Activated T-cell treated with anti-CD3 and anti-CD28 coated beads, Interleukin-2, amount 50 U/mL, for 72 hours (primary cell): Measurements from ENCODE around the gene PTGR2. TPM values are rescaled to one million over a fixed set of nuclear protein-coding genes. Genes with fewer than 3 reads are reported as not detected.
"Not testable (repeated sequence)": the region's sequence is repeated elsewhere in the genome, so short reads cannot be mapped to it uniquely, and the experiment has no call there.

Experiments used
- ATAC-seq, 2 donors: fragments of 150-1000 bp; cut with Tn5 transposase; replicated peaks in 1 of 2; 2 replicates each; pipeline ENCODE4 v1.10.0; 2021; ENCODE audit warnings: moderate library complexity in 2 of 2, mild to moderate bottlenecking in 1 of 2
- DNase-seq, 2 donors: peaks; one replicate each; pipeline ENCODE4 v3.0.0; 2021 to 2022; ENCODE audit warnings: mixed read lengths in 1 of 2
- H3K27ac Mint-ChIP-seq: one replicate; pipeline ENCODE4 v1.8.0; 2022; ENCODE audit warnings: mild to moderate bottlenecking, moderate library complexity, mixed read lengths
- H3K27me3 Mint-ChIP-seq: one replicate; pipeline ENCODE4 v1.8.0; 2022; ENCODE audit warnings: low read depth, mixed read lengths
- H3K36me3 Mint-ChIP-seq, 2 donors: one replicate each; pipeline ENCODE4 v1.8.0; 2022; ENCODE audit warnings: mixed read lengths in 2 of 2, mild to moderate bottlenecking in 1 of 2; ENCODE audit not compliant: insufficient read depth in 2 of 2
- H3K4me1 Mint-ChIP-seq: one replicate; pipeline ENCODE4 v1.8.0; 2022; ENCODE audit warnings: low read depth, mixed read lengths
- H3K4me3 Mint-ChIP-seq, 2 donors: one replicate each; pipeline ENCODE4 v1.8.0; 2022; ENCODE audit warnings: mild to moderate bottlenecking in 2 of 2, mixed read lengths in 2 of 2, moderate library complexity in 2 of 2
- H3K9me3 Mint-ChIP-seq, 2 donors: one replicate each; pipeline ENCODE4 v1.8.0; 2022; ENCODE audit warnings: mixed read lengths in 2 of 2
- total RNA-seq, 2 donors: library from RNA; stranded (reverse); gene quantifications; one replicate each; pipeline ENCODE4 v1.2.3, GENCODE V29; 2022

Gene PTGR2
- total RNA-seq, 2 donors from 2014 or later, result 4.3 to 6.4 TPM

GRCh38 chr14:73909681-73910080 lies 58.0 kb downstream of the PTGR2 start:
- no peak overlapping the region for H3K4me3 Mint-ChIP-seq
- H3K27me3 Mint-ChIP-seq, result no peaks in the 10 kb centered on the region
- DNase-seq, result no peak
- no peaks in the 10 kb centered on the region for H3K4me1 Mint-ChIP-seq
- ATAC-seq, result no peak
- peaks cover 23 to 67% of the 10 kb centered on the region in 2 donors for H3K36me3 Mint-ChIP-seq
- no peaks in the 10 kb centered on the region for H3K9me3 Mint-ChIP-seq
- H3K27ac Mint-ChIP-seq, result peak overlapping the region; percentile 83

- ATAC-seq, result no peak
- Mint-ChIP-seq H3K27ac (no peak overlapping the region), H3K27me3 (no peaks in the 10 kb centered on the region), H3K4me1 (no peaks in the 10 kb centered on the region), H3K4me3 (no peak overlapping the region), H3K9me3 (no peaks in the 10 kb centered on the region), H3K36me3 (peaks cover 24 to 55% of the 10 kb centered on the region in 2 donors)
- no peak for DNase-seq
Observed at GRCh38 chr14:73913256-73913655, 61.6 kb downstream of the PTGR2 start.

GRCh38 chr14:73916324-73916723 lies 64.7 kb downstream of the PTGR2 start:
- DNase-seq (no peak), ATAC-seq (no peak)
- no peaks in the 10 kb centered on the region for H3K4me1 Mint-ChIP-seq
- H3K36me3 Mint-ChIP-seq, result peaks cover 13 to 34% of the 10 kb centered on the region in 2 donors
- H3K27ac Mint-ChIP-seq, result no peak overlapping the region
- H3K9me3 Mint-ChIP-seq, result no peaks in the 10 kb centered on the region
- no peak overlapping the region for H3K4me3 Mint-ChIP-seq
- H3K27me3 Mint-ChIP-seq, result no peaks in the 10 kb centered on the region

- not testable (repeated sequence) for ATAC-seq, DNase-seq, H3K9me3 Mint-ChIP-seq, H3K27ac Mint-ChIP-seq, H3K4me3 Mint-ChIP-seq, H3K4me1 Mint-ChIP-seq, H3K27me3 Mint-ChIP-seq
- peaks cover 5 to 30% of the 10 kb centered on the region in 2 donors for H3K36me3 Mint-ChIP-seq
Observed at GRCh38 chr14:73919457-73919856, 67.8 kb downstream of the PTGR2 start.

GRCh38 chr14:73924337-73924736 lies 72.7 kb downstream of the PTGR2 start:
- Mint-ChIP-seq H3K36me3 (peaks cover 8 to 53% of the 10 kb centered on the region in 2 donors), H3K27ac (peak overlapping the region; percentile 27), H3K4me1 (no peaks in the 10 kb centered on the region), H3K4me3 (no peak overlapping the region), H3K27me3 (no peaks in the 10 kb centered on the region), H3K9me3 (no peaks in the 10 kb centered on the region)
- ATAC-seq (no peak), DNase-seq (no peak)

Other genes with a start within 250 kb of the PTGR2 start
- not detected for gene ACOT6, start 239.3 kb upstream of the PTGR2 start, total RNA-seq
- gene DNAL1, start 206.8 kb upstream of the PTGR2 start, total RNA-seq, result 1 to 10 TPM; 6.8 to 8.3 TPM
- gene PNMA1, start 137.4 kb upstream of the PTGR2 start, total RNA-seq, result 10 to 100 TPM; 38.1 to 47.5 TPM
- 10 to 100 TPM; 81.9 to 90.6 TPM for gene ZNF410, start 35.0 kb downstream of the PTGR2 start, total RNA-seq
- 1 to 10 TPM; 2.7 to 3.1 TPM for gene FAM161B, start 98.3 kb downstream of the PTGR2 start, total RNA-seq
- 10 to 100 TPM; 20.4 to 21.9 TPM for gene COQ6, start 98.5 kb downstream of the PTGR2 start, total RNA-seq
- gene ENTPD5, start 167.5 kb downstream of the PTGR2 start, total RNA-seq, result 10 to 100 TPM; 10.9 to 11.7 TPM
- gene BBOF1, start 167.5 kb downstream of the PTGR2 start, total RNA-seq, result 1 to 10 TPM; 1.4 to 2.1 TPM
- 10 to 100 TPM; 31.5 to 46.8 TPM for gene ALDH6A1, start 232.6 kb downstream of the PTGR2 start, total RNA-seq
- gene LIN52, start 233.1 kb downstream of the PTGR2 start, total RNA-seq, result 10 to 100 TPM; 15.7 to 18.4 TPM